ENCODE data around the gene SETD1B.
"Not testable (repeated sequence)": the region's sequence is repeated elsewhere in the genome, so short reads cannot be mapped to it uniquely, and the experiment has no call there.

SETD1B gene

DNA sequence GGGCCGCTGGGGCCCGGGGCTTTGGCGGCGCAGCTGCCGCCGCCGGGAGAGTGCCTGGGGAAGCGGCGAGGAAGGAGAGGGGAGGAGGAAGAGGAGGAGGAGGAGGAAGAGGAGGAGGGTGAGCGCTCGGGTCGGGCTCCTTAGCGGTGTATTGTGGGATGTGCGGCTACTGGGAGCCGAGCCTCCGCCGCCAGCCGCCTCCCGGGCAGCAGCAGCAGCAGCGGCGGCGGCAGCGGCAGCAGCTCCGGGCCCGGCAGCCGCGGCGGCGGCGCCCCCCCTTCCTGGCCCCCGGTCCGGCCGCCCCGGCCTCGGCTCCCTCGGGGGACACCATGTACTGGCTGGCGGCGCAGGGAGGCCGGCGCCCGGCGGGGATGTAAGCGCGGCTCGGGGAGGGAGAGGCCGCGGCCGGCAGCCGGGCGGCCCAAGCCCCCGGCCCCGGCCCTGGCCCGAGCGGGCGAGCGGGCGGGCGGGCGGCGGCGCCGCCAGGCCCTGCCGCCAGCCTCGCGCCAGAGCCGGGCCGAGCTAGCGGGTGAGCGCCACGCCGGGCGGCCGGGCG lies at the start of gene SETD1B:
Gene SETD1B, plus strand, starts transcription at position 149 of the 556 bp plus-strand sequence. CDS start 729 bp downstream, outside the sequence.
- H3K4me3 ChIP-seq (ENCODE audit: control insufficient read depth, low read depth, low read length): peak within 1 kb of the TSS; percentile 69
- TF ChIP-seq, protein P1, sequence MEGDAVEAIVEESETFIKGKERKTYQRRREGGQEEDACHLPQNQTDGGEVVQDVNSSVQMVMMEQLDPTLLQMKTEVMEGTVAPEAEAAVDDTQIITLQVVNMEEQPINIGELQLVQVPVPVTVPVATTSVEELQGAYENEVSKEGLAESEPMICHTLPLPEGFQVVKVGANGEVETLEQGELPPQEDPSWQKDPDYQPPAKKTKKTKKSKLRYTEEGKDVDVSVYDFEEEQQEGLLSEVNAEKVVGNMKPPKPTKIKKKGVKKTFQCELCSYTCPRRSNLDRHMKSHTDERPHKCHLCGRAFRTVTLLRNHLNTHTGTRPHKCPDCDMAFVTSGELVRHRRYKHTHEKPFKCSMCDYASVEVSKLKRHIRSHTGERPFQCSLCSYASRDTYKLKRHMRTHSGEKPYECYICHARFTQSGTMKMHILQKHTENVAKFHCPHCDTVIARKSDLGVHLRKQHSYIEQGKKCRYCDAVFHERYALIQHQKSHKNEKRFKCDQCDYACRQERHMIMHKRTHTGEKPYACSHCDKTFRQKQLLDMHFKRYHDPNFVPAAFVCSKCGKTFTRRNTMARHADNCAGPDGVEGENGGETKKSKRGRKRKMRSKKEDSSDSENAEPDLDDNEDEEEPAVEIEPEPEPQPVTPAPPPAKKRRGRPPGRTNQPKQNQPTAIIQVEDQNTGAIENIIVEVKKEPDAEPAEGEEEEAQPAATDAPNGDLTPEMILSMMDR (conservative IDR thresholded peaks at IDR 0.05; ENCODE audit: control insufficient read depth, insufficient read depth, low read depth, low read length): no peak
- DNase-seq (ENCODE audit: low read depth): peak; percentile 62

DNA sequence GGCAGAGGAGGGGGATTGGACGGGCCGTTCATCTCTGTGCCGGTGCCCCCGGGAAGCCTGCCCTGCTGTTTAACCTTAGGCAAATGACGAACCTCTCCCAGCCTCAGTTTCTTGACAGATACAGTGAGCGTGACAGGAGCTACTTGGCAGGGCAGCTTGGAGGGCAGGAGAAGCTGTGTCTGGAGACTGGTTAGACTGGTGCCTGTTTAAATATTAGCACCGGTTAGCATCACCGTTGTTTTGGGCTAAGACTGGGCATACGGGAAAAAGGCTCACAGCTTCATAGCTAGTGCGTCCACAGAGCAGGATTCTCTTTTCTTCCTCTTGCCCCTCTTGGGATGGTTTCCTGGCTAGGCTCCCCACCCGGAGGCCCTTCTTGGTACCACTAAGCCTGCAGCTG lies 49.0 kb upstream of the SETD1B start:
- no peak for DNase-seq (ENCODE audit: low read depth)
- TF ChIP-seq, protein P1 (conservative IDR thresholded peaks at IDR 0.05; ENCODE audit: control insufficient read depth, insufficient read depth, low read depth, low read length): no peak
- no peak overlapping the region for H3K4me3 ChIP-seq (ENCODE audit: control insufficient read depth, low read depth, low read length)

DNA sequence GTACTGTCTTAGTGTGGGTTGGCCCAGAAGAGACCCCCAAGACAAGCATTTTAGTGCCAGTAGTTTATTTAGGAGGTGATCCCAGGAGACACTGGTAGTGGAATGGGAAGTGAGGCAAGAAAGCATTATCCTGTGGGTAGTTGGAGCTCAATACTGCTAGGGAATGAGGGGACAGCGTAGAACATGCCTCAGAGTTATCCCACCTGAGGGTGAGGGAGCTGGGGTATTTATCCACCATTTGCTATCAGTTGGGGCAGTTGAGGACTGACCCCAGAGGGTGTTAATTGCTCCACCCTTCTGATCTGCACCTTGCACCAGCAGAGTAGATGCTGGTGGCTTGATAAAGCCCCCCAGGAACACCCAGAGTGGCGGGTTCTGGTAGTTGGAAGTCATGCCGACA lies 48.2 kb upstream of the SETD1B start:
- TF ChIP-seq, protein P1 (conservative IDR thresholded peaks at IDR 0.05; ENCODE audit: control insufficient read depth, insufficient read depth, low read depth, low read length): no peak
- no peak overlapping the region for H3K4me3 ChIP-seq (ENCODE audit: control insufficient read depth, low read depth, low read length)
- no peak for DNase-seq (ENCODE audit: low read depth)

DNA sequence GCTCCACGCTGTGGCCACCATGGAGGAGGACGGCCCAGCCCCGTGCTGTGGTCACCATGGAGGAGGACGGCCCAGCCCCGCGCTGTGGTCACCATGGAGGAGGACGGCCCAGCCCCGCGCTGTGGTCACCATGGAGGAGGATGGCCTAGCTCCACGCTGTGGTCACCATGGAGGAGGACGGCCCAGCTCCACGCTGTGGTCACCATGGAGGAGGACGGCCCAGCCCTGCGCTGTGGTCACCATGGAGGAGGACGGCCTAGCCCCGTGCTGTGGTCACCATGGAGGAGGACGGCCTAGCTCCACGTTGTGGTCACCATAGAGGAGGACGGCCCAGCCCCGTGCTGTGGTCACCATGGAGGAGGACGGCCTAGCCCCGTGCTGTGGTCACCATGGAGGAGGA lies 45.3 kb upstream of the SETD1B start:
- H3K4me3 ChIP-seq (ENCODE audit: control insufficient read depth, low read depth, low read length); DNase-seq (ENCODE audit: low read depth): not testable (repeated sequence)

DNA sequence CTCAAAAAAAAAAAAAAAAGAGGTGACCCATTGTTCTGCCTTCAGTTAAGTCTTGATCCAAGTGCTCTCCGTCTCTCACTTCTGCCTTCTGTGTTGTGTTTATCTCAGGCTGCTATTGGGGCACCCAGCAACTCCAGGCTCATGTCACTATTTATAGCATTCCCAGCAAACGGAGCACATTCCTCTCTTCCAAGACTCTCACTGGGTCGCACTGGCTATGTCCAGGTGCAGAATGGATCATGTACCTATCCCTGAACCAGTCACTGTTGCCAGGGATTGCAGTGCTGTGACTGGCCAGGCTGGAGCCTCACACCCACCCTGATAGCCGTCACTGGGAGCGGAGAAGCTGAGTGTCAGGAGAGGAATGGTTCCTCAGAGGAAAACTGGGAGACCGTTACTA lies 41.5 kb upstream of the SETD1B start:
- H3K4me3 ChIP-seq (ENCODE audit: control insufficient read depth, low read depth, low read length): no peak overlapping the region
- no peak for DNase-seq (ENCODE audit: low read depth)
- TF ChIP-seq, protein P1 (conservative IDR thresholded peaks at IDR 0.05; ENCODE audit: control insufficient read depth, insufficient read depth, low read depth, low read length): no peak

DNA sequence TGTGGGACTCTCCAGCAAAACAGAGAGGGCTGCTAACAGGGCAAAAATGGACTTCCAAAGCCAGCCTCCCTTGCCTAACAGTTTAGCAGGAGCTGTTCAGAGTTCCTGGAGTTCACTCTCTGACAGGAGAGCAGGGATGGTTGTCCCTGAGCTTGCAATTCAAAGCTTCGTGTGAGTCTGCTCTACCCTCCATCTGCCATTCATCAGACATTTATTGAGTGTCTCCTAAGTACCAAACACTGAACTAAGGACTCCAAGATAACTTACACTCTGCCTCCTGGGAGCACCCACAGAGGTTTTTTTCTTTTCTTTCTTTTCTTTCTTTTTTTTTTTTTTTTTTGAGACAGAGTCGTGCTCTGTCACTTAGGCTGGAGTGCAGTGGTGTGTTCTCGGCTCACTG lies 39.0 kb upstream of the SETD1B start:
- TF ChIP-seq, protein P1 (conservative IDR thresholded peaks at IDR 0.05; ENCODE audit: control insufficient read depth, insufficient read depth, low read depth, low read length): no peak

DNA sequence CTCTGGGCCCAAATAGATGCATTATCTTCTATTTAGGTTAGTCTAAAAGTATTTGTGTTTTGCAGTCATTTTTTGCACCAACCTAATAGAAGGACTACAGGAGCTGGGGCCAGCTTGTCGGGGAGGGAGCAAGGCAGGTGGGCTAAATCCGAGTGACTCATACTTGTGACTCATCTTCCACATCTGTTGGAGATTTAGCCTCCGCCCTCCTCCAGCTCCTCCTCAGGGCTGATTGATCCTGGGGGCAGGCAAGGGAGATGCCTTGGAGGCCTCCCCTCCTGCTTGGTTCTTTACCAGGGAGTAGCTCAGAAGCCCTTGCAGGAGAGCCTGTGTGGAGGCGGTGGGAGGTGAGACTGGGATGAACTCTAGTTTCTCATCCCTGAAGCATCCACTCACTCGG lies 38.2 kb upstream of the SETD1B start:
- TF ChIP-seq, protein P1 (conservative IDR thresholded peaks at IDR 0.05; ENCODE audit: control insufficient read depth, insufficient read depth, low read depth, low read length): no peak
- peak; percentile 97 for DNase-seq (ENCODE audit: low read depth)
- H3K4me3 ChIP-seq (ENCODE audit: control insufficient read depth, low read depth, low read length): no peak overlapping the region

More for the DNA sequence above, 39.0 kb upstream of the SETD1B start:
- no peak for DNase-seq (ENCODE audit: low read depth)
- no peak overlapping the region for H3K4me3 ChIP-seq (ENCODE audit: control insufficient read depth, low read depth, low read length)

Data from fibroblast of mammary gland (primary cell).